Breast epithelium (tissue), 3 donors: ENCODE data around the gene ACACA.

ENCODE experiments used
- CTCF ChIP-seq, 3 donors: fragments of 450-650 bp; IDR thresholded peaks; one replicate each; pipeline ENCODE4 v1.5.1; 2016 to 2017; ENCODE audit warnings: antibody characterized with exemption in 3 of 3, mild to moderate bottlenecking in 3 of 3, moderate library complexity in 3 of 3
- POLR2A ChIP-seq: fragments of 450-650 bp; IDR thresholded peaks from one replicate; pipeline ENCODE4 v1.6.1; 2016; ENCODE audit warnings: antibody characterized with exemption, mild to moderate bottlenecking, moderate library complexity
- POLR2AphosphoS5 ChIP-seq, 3 donors: sonication (generic); formaldehyde crosslinking; IDR thresholded peaks; one replicate each; pipeline ENCODE4 v1.6.1; 2017; ENCODE audit warnings: antibody characterized with exemption in 3 of 3

GRCh38 chr17:37361543-37361942 is 45.1 kb downstream of the ACACA start:
- TF ChIP-seq POLR2AphosphoS5 (IDR thresholded peaks at IDR 0.05) (no peak), POLR2A (no peak), CTCF (IDR thresholded peaks at IDR 0.05) (no peak)
